IMR-90 (cell line): ENCODE measurements around the gene SMU1. TPM values are rescaled to one million over a fixed set of nuclear protein-coding genes. Genes with fewer than 3 reads are reported as not detected.

Experiments
- ATAC-seq: fragments of 200-7000 bp; cut with Tn5 transposase; 2 replicates; pipeline ENCODE4 v1.9.1; 2020; ENCODE audit warnings: low read depth, mild to moderate bottlenecking, moderate library complexity
- BruUV-seq: library from RNA; stranded (reverse); fragments of 400-500 nt; replicated peaks from 2 replicates; lab custom pipeline; 2021; lab: Mats Ljungman, UMichigan
- CTCF ChIA-PET: fragments of 300-600 bp; formaldehyde crosslinking; extraction: SDS; loops from one replicate; lab custom pipeline; 2021; ENCODE audit warnings: antibody characterized with exemption; lab: Yijun Ruan, JAX
- POLR2A ChIA-PET: fragments of 300-600 bp; sonication (Branson Sonifier 250); formaldehyde crosslinking; loops from one replicate; lab custom pipeline; 2022; ENCODE audit warnings: antibody characterized with exemption; ENCODE audit not compliant: unreplicated experiment; lab: Charles Lee
- DNase-seq: peaks from one replicate; pipeline ENCODE4 v3.0.0; 2013
- H2AFZ ChIP-seq: replicated peaks from 2 replicates; pipeline ENCODE3; 2013; ENCODE audit warnings: low read length, mild to moderate bottlenecking; ENCODE audit not compliant: poor library complexity
- H2AK5ac ChIP-seq: 2 replicates; pipeline ENCODE4 v1.6.1; 2013; ENCODE audit warnings: low read depth, low read length, inconsistent platforms
- H2AK9ac ChIP-seq: replicated peaks from 2 replicates; pipeline ENCODE3; 2013; ENCODE audit warnings: mild to moderate bottlenecking, low read depth, low read length, moderate library complexity; ENCODE audit not compliant: poor library complexity
- H2BK120ac ChIP-seq: 2 replicates; pipeline ENCODE4 v1.6.1; 2013; ENCODE audit warnings: low read depth, low read length, inconsistent platforms
- H2BK15ac ChIP-seq: 3 replicates; pipeline ENCODE4 v1.6.1; 2013; ENCODE audit warnings: low read depth, low read length, inconsistent platforms
- H2BK20ac ChIP-seq: 2 replicates; pipeline ENCODE4 v1.6.1; 2013; ENCODE audit warnings: low read depth, mild to moderate bottlenecking, inconsistent platforms, low read length, moderate library complexity
- H2BK5ac ChIP-seq: 2 replicates; pipeline ENCODE4 v1.6.1; 2013; ENCODE audit warnings: mild to moderate bottlenecking, low read depth, low read length, inconsistent platforms; ENCODE audit not compliant: poor library complexity, severe bottlenecking
- H3K14ac ChIP-seq: replicated peaks from 2 replicates; pipeline ENCODE4 v1.6.1; 2013; ENCODE audit warnings: low read depth, low read length, inconsistent platforms
- H3K18ac ChIP-seq: 2 replicates; pipeline ENCODE4 v1.6.1; 2013; ENCODE audit warnings: low read depth, low read length, control low read depth
- H3K23ac ChIP-seq: 2 replicates; pipeline ENCODE4 v1.6.1; 2013; ENCODE audit warnings: low read depth, low read length, inconsistent platforms
- H3K27ac ChIP-seq: 2 replicates; pipeline ENCODE4 v1.5.1; 2013; ENCODE audit warnings: mild to moderate bottlenecking, control low read depth, low read length; ENCODE audit not compliant: insufficient read depth
- H3K27me3 ChIP-seq: 2 replicates; pipeline ENCODE4 v1.6.1; 2013; ENCODE audit warnings: low read length; ENCODE audit not compliant: control insufficient read depth, insufficient read depth
- H3K36me3 ChIP-seq: 2 replicates; pipeline ENCODE4 v1.6.1; 2013; ENCODE audit warnings: low read length, mixed read lengths; ENCODE audit not compliant: control insufficient read depth, insufficient read depth
- H3K4ac ChIP-seq: 2 replicates; pipeline ENCODE4 v1.6.1; 2013; ENCODE audit warnings: low read depth, low read length, inconsistent platforms
- H3K4me1 ChIP-seq: 2 replicates; pipeline ENCODE4 v1.6.1; 2013; ENCODE audit warnings: low read length, mixed read lengths; ENCODE audit not compliant: control insufficient read depth, insufficient read depth
- H3K4me2 ChIP-seq: 2 replicates; pipeline ENCODE4 v1.6.1; 2013; ENCODE audit warnings: low read depth, mild to moderate bottlenecking, control low read depth, low read length, moderate library complexity
- H3K4me3 ChIP-seq: 2 replicates; pipeline ENCODE4 v1.5.1; 2013; ENCODE audit warnings: low read depth, mild to moderate bottlenecking, control low read depth, low read length, moderate library complexity; ENCODE audit not compliant: insufficient read depth
- H3K56ac ChIP-seq: 2 replicates; pipeline ENCODE4 v1.6.1; 2013; ENCODE audit warnings: low read length, inconsistent platforms; ENCODE audit not compliant: insufficient read depth; ENCODE audit errors: extremely low read depth
- H3K79me1 ChIP-seq, 2 experiments: 2 replicates each; pipeline ENCODE4 v1.6.1; 2013; ENCODE audit warnings: low read length in 2 of 2, inconsistent platforms in 1 of 2, low read depth in 1 of 2
- H3K9ac ChIP-seq: 2 replicates; pipeline ENCODE4 v1.6.1; 2013; ENCODE audit warnings: low read depth, low read length, control low read depth
- H3K9me1 ChIP-seq: 2 replicates; pipeline ENCODE4 v1.6.1; 2013; ENCODE audit warnings: low read length, inconsistent platforms; ENCODE audit not compliant: insufficient read depth
- H3K9me3 ChIP-seq: 2 replicates; pipeline ENCODE4 v1.6.1; 2013; ENCODE audit warnings: low read length; ENCODE audit not compliant: control insufficient read depth, insufficient read depth
- H4K20me1 ChIP-seq: 2 replicates; pipeline ENCODE4 v1.6.1; 2013; ENCODE audit warnings: low read length, inconsistent platforms; ENCODE audit not compliant: insufficient read depth
- H4K5ac ChIP-seq: 2 replicates; pipeline ENCODE4 v1.6.1; 2013; ENCODE audit warnings: mild to moderate bottlenecking, low read depth, low read length, control low read depth
- H4K8ac ChIP-seq, 2 experiments: 2 replicates each; pipeline ENCODE4 v1.6.1; 2013; ENCODE audit warnings: low read depth in 2 of 2, low read length in 2 of 2, control low read depth in 1 of 2, inconsistent platforms in 1 of 2
- H4K91ac ChIP-seq: 2 replicates; pipeline ENCODE4 v1.6.1; 2013; ENCODE audit warnings: low read depth, low read length, inconsistent platforms; ENCODE audit not compliant: insufficient read depth
- BHLHE40 ChIP-seq: fragments of 150-350 bp; IDR thresholded peaks from 2 replicates; pipeline ENCODE4 v1.6.1; 2016; ENCODE audit warnings: mild to moderate bottlenecking, low read depth, low read length
- CEBPB ChIP-seq: IDR thresholded peaks from 2 replicates; pipeline ENCODE4 v1.6.1; 2012; ENCODE audit warnings: low read depth, low read length, improper control_type of control experiment
- CTCF ChIP-seq: conservative IDR thresholded peaks from 2 replicates; pipeline ENCODE4 v1.5.1; 2012; ENCODE audit warnings: mild to moderate bottlenecking, low read depth, low read length, improper control_type of control experiment
- ELK1 ChIP-seq: fragments of 150-350 bp; IDR thresholded peaks from 2 replicates; pipeline ENCODE4 v1.6.1; 2016; ENCODE audit warnings: low read depth, mild to moderate bottlenecking, low read length, moderate library complexity, borderline replicate concordance
- MAFK ChIP-seq: IDR thresholded peaks from 2 replicates; pipeline ENCODE4 v1.6.1; 2012; ENCODE audit warnings: low read depth, low read length, improper control_type of control experiment
- MAZ ChIP-seq: IDR thresholded peaks from 2 replicates; pipeline ENCODE4 v1.6.1; 2012; ENCODE audit warnings: low read depth, mild to moderate bottlenecking, low read length, improper control_type of control experiment, moderate library complexity, borderline replicate concordance
- MXI1 ChIP-seq: IDR thresholded peaks from 2 replicates; pipeline ENCODE4 v1.6.1; 2012; ENCODE audit warnings: low read depth, mild to moderate bottlenecking, low read length, moderate library complexity, borderline replicate concordance
- NFE2L2 ChIP-seq: fragments of 150-350 bp; IDR thresholded peaks from 2 replicates; pipeline ENCODE4 v1.6.1; 2016; ENCODE audit warnings: low read depth, mild to moderate bottlenecking, low read length
- POLR2A ChIP-seq: IDR thresholded peaks from 2 replicates; pipeline ENCODE4 v1.6.1; 2012; ENCODE audit warnings: mild to moderate bottlenecking, low read depth, low read length
- RAD21 ChIP-seq: IDR thresholded peaks from 2 replicates; pipeline ENCODE4 v1.6.1; 2012; ENCODE audit warnings: low read length, improper control_type of control experiment
- RCOR1 ChIP-seq: IDR thresholded peaks from 2 replicates; pipeline ENCODE4 v1.6.1; 2012; ENCODE audit warnings: mild to moderate bottlenecking, low read length, improper control_type of control experiment; ENCODE audit not compliant: insufficient replicate concordance
- SMC3 ChIP-seq: fragments of 150-350 bp; IDR thresholded peaks from 2 replicates; pipeline ENCODE4 v1.6.1; 2016; ENCODE audit warnings: low read depth, mild to moderate bottlenecking, antibody characterized with exemption, low read length, moderate library complexity
- WGBS, 2 experiments: methylation state at CpG; one replicate each; pipeline versions ENCODE4 v1.1.5 to v1.1.7; 2013; ENCODE audit warnings: missing lambda C conversion rate in 2 of 2; ENCODE audit not compliant: insufficient read length in 1 of 2; ENCODE audit errors: extremely low coverage in 2 of 2; 5-methylcytosine and 5-hydroxymethylcytosine counted together
- dilution Hi-C: fragments of 300-500 bp; cut with HindIII; formaldehyde crosslinking; loops from one replicate; pipeline ENCODE4 v1.14.3; 2018; ENCODE audit warnings: low sequenced_read_pairs; ENCODE audit not compliant: unreplicated experiment
- in situ Hi-C: fragments of 300-500 bp; cut with MboI; formaldehyde crosslinking; loops from 3 replicates; pipeline ENCODE4 v1.14.3; 2019; ENCODE audit warnings: low sequenced_read_pairs, inconsistent platforms, mixed read lengths
- intact Hi-C: fragments of 100-400 bp; cut with micrococcal nuclease; formaldehyde crosslinking; loops from 2 replicates; pipeline ENCODE4 v1.10.0; 2022
- polyA plus RNA-seq, 3 experiments: library from polyadenylated mRNA; depleted of rRNA; stranded (reverse); fragments of >200 nt; gene quantifications; 2 replicates each; pipeline ENCODE4 v1.2.3, GENCODE V29; 2012; ENCODE audit warnings: low replicate concordance in 1 of 3
- total RNA-seq: library from RNA; depleted of rRNA; stranded (reverse); fragments of >200 nt; gene quantifications from 2 replicates; pipeline ENCODE4 v1.2.3, GENCODE V29; 2012
- TF ChIP-seq, protein P1 (sequence below): fragments of 150-350 bp; IDR thresholded peaks from 2 replicates; pipeline ENCODE4 v1.6.1; 2017; ENCODE audit warnings: mild to moderate bottlenecking, antibody characterized with exemption, low read length, low read depth

Gene SMU1
- total and polyA plus RNA-seq, 2 of the 4 experiments (the other 2 are of a cell fraction) = 11.1 to 36.0 TPM

GRCh38 chr9:33080534-33080933, 4.1 kb upstream of the SMU1 start:
- no CpG with 5 or more reads among the region's 6 CpGs for WGBS, 2 experiments
- no peak overlapping the region for H3K27ac ChIP-seq

More at GRCh38 chr9:33080534-33080933, 4.1 kb upstream of the SMU1 start:
- Histone ChIP-seq H3K4ac (peak overlapping the region; percentile 54; the same call in 1 of the 2 replicates), H3K4me3 (no peak overlapping the region), H3K9me3 (no peaks in the 10 kb centered on the region), H3K18ac (no peak overlapping the region), H4K5ac (peak overlapping the region; percentile 26; the same call in 1 of the 2 replicates), H2BK15ac (peak overlapping the region; percentile 39; the same call in 1 of the 3 replicates), H2AK9ac (no peak overlapping the region), H2AFZ (peak overlapping the region; percentile 70), H2AK5ac (peak overlapping the region; percentile 27; the same call in 1 of the 2 replicates), H4K91ac (no peak overlapping the region), H2BK20ac (no peak overlapping the region; the same call in 1 of the 2 replicates), H2BK120ac (no peak overlapping the region), H4K8ac (peak overlapping the region; percentile 41 to 71; a peak in 1 of 4 replicates), H3K9me1 (no peaks in the 10 kb centered on the region; the same call in 1 of the 2 replicates), H3K79me1 (peaks cover 0 to 7% of the 10 kb centered on the region in 2 experiments; a peak in 2 of 4 replicates), H3K4me2 (no peak overlapping the region), H3K56ac (no peak overlapping the region), H3K27me3 (no peaks in the 10 kb centered on the region), H3K36me3 (no peaks in the 10 kb centered on the region), H3K14ac (0 out of 2 replicates have a peak overlapping the region, but pooled peaks have one; percentile 43), H3K9ac (no peak overlapping the region), H4K20me1 (no peaks in the 10 kb centered on the region), H2BK5ac (no peak overlapping the region), H3K23ac (no peak overlapping the region), H3K4me1 (no peaks in the 10 kb centered on the region)
- dilution Hi-C loops = no loop called here
- in situ Hi-C loops = loop anchor here (5.0 kb wide), 2 partner anchors 87 to 147 kb away; partner anchors contain the start of gene B4GALT1
- ChIA-PET CTCF (interaction anchor here (0.6 to 0.9 kb wide), 2 partner anchors 146 kb away, joined by 3 read pairs; no protein-coding TSS in a partner anchor), POLR2A (no interaction called here)
- no TSS peak for BruUV-seq
- DNase-seq (no peak), ATAC-seq (no peak)
- no peak for TF ChIP-seq POLR2A
- no peak for TF ChIP-seq MXI1
- no peak for TF ChIP-seq NFE2L2
- no peak for TF ChIP-seq SMC3
- no peak for TF ChIP-seq BHLHE40
- TF ChIP-seq CTCF = no peak
- TF ChIP-seq MAZ = no peak
- TF ChIP-seq MAFK = no peak
- TF ChIP-seq, protein P1, sequence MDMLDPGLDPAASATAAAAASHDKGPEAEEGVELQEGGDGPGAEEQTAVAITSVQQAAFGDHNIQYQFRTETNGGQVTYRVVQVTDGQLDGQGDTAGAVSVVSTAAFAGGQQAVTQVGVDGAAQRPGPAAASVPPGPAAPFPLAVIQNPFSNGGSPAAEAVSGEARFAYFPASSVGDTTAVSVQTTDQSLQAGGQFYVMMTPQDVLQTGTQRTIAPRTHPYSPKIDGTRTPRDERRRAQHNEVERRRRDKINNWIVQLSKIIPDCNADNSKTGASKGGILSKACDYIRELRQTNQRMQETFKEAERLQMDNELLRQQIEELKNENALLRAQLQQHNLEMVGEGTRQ = no peak
- no peak for TF ChIP-seq RAD21
- no peak for TF ChIP-seq ELK1
- no peak for TF ChIP-seq RCOR1
- TF ChIP-seq CEBPB = no peak
- intact Hi-C loops = no loop called here
